Skeletal muscle tissue (tissue), 4 donors: ENCODE data around the gene ZBTB1. TPM values are rescaled to one million over a fixed set of nuclear protein-coding genes. Genes with fewer than 3 reads are reported as not detected.
A peak's percentile ranks its signal among the peaks of the same experiment; 100 is the strongest.

Experiments
- H3K27ac ChIP-seq: one replicate; pipeline ENCODE4 v1.7.0; 2013; ENCODE audit warnings: mild to moderate bottlenecking, low read depth, low read length, inconsistent platforms
- H3K27me3 ChIP-seq, 3 donors: one replicate each; pipeline ENCODE4 v1.7.0; 2013; ENCODE audit warnings: low read length in 3 of 3; ENCODE audit not compliant: control insufficient read depth in 3 of 3, insufficient read depth in 3 of 3
- H3K36me3 ChIP-seq, 3 donors: one replicate each; pipeline ENCODE4 v1.7.0; 2013; ENCODE audit warnings: low read length in 3 of 3; ENCODE audit not compliant: control insufficient read depth in 3 of 3, insufficient read depth in 3 of 3
- H3K4me1 ChIP-seq, 3 donors: one replicate each; pipeline ENCODE4 v1.7.0; 2013; ENCODE audit warnings: low read length in 3 of 3, mild to moderate bottlenecking in 3 of 3; ENCODE audit not compliant: control insufficient read depth in 3 of 3, insufficient read depth in 3 of 3
- H3K4me3 ChIP-seq, 3 donors: one replicate each; pipeline ENCODE4 v1.7.0; 2013; ENCODE audit warnings: low read length in 3 of 3
- H3K9ac ChIP-seq, 3 donors: one replicate each; pipeline ENCODE4 v1.7.0; 2013; ENCODE audit warnings: low read length in 3 of 3, mild to moderate bottlenecking in 3 of 3, moderate library complexity in 2 of 3, low read depth in 1 of 3
- H3K9me3 ChIP-seq, 3 donors: one replicate each; pipeline ENCODE4 v1.7.0; 2013; ENCODE audit warnings: low read length in 3 of 3; ENCODE audit not compliant: control insufficient read depth in 3 of 3
- total RNA-seq: library from RNA; depleted of rRNA; stranded (reverse); fragments of >200 nt; gene quantifications from one replicate; pipeline ENCODE4 v1.2.3, GENCODE V29; 2014
- donor health status: Osteomylitis.

ZBTB1 gene
- total RNA-seq, 1 donor from 2014 or later: 32.9 TPM

DNA sequence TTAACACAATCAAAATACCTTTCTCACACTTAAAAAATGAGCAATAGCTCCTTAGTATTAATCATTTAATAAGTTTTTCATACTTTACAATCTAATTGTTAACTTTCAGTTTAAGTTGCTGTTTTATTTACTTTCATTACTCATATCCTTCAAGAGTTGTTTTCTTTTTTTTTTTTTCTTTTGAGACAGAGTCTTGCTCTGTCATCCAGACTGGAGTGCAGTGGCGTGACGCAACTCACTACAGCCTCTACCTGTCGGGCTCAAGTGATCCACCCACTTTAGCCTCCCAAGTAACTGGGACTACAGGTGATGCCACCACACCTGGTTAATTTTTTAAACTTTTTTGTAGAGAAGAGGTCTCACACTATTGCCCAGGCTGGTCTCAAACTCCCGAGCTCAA lies 16.1 kb downstream of the ZBTB1 start:
- Histone ChIP-seq H3K27me3 (no peaks in the 10 kb centered on the region), H3K36me3 (peaks cover 0 to 21% (median 15%) of the 10 kb centered on the region in 3 donors), H3K4me1 (peaks cover 4 to 9% (median 8%) of the 10 kb centered on the region in 3 donors), H3K27ac (no peak overlapping the region), H3K9me3 (no peaks in the 10 kb centered on the region), H3K4me3 (no peak overlapping the region), H3K9ac (no peak overlapping the region)

DNA sequence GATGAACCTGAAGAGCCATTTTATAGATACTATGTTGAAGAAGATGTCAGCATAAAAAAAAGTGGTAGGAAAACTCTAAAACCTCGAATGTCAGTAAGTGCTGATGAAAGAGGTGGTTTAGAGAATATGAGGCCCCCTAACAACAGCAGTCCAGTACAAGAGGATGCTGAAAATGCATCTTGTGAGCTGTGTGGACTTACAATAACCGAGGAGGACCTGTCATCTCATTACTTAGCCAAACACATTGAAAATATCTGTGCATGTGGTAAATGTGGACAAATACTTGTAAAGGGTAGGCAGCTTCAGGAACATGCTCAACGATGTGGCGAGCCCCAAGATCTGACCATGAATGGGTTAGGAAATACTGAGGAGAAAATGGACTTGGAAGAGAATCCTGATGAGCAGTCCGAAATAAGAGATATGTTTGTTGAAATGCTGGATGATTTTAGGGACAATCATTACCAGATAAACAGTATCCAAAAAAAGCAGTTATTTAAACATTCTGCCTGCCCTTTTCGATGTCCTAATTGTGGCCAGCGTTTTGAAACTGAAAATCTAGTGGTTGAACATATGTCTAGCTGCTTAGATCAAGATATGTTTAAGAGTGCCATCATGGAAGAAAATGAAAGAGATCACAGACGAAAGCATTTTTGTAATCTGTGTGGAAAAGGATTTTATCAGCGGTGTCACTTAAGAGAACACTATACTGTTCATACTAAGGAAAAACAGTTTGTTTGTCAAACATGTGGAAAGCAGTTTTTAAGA lies 18.2 kb downstream of the ZBTB1 start:
- Histone ChIP-seq H3K4me1 (peaks cover 4 to 6% (median 4%) of the 10 kb centered on the region in 3 donors), H3K27ac (no peak overlapping the region), H3K36me3 (peaks cover 0 to 21% (median 15%) of the 10 kb centered on the region in 3 donors), H3K27me3 (no peaks in the 10 kb centered on the region), H3K9me3 (no peaks in the 10 kb centered on the region), H3K4me3 (no peak overlapping the region), H3K9ac (no peak overlapping the region)

DNA sequence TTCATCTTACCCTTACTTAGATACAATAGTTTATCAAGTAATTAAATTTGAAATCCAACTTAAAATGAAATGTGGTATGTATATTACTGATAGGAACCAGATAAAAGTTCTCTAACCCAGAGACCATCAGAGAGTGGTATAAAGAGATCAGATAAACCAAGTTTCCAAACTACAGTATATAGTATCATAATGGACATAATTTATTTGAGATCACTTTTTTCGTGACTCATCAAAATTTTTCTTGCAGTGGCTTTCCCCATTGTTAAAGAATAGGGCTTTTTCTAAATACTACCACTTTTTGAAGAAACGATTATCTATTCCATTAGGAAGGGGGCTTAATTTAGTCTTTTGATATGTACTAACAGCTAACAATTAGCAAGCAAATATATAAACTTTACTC lies 20.8 kb downstream of the ZBTB1 start:
- H3K4me1 ChIP-seq: no peaks in the 10 kb centered on the region
- H3K4me3 ChIP-seq: no peak overlapping the region
- no peaks in the 10 kb centered on the region for H3K27me3 ChIP-seq
- no peak overlapping the region for H3K27ac ChIP-seq
- H3K36me3 ChIP-seq: peaks cover 0 to 21% (median 15%) of the 10 kb centered on the region in 3 donors
- no peak overlapping the region for H3K9ac ChIP-seq
- H3K9me3 ChIP-seq: no peaks in the 10 kb centered on the region

DNA sequence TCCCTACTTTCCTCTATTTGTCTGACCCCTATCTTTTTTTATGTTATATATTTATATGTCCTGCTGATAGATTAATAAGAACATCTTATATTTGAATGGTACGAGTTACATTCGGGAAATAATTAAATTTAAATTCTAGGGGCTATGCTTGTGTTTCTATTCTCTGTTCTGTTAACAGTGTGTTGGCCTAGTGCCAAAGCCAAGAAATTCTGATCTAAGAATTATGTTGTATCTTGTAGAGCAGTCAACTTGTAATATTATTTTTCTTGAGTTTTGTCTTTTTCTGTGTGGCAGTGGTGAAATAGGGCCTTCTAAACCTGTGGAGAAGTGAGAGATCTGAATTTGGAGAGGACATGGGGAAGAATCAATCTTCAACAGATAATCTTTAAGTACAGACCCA lies 27.0 kb downstream of the ZBTB1 start:
- Histone ChIP-seq H3K9me3 (no peaks in the 10 kb centered on the region), H3K36me3 (no peaks in the 10 kb centered on the region), H3K4me1 (no peaks in the 10 kb centered on the region), H3K27ac (no peak overlapping the region), H3K9ac (no peak overlapping the region), H3K4me3 (no peak overlapping the region), H3K27me3 (no peaks in the 10 kb centered on the region)

DNA sequence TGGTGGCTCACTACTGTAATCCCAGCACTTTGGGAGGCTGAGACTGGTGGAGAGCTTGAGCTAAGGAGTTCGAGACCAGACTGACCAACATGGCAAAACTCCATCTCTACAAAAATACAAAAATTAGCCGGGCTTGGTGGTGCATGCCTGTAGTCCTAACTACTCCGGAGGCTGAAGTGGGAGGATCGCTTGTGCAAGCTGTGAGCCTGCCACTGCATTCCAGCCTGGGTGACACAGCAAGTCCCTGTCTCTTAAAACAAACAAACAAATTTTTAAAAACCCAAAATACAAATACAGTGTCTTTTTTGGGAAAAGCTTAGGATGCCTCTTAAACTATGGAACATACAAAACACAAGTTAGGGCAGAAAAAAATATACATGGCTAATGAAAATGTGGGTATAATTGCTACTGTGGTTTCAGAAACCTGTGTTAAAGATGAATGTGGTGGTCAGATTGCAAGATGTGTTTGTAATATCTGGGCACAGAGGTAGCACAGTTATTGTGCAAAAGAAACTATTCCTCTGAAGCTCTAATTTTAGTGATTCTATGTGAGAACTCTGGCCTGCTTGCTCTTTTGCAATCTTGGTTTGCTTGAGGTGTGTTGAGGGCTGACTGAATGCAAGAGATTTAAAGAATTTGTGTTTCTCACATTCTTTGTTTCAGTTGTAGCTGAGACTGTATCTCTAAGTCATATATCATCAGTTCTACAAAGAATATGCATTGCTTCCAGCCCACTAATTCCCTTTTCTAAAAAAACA lies 32.1 kb downstream of the ZBTB1 start:
- Histone ChIP-seq H3K9me3 (no peaks in the 10 kb centered on the region), H3K27me3 (peaks cover 0 to 5% (median 0%) of the 10 kb centered on the region in 3 donors), H3K4me1 (peaks cover 15 to 17% (median 16%) of the 10 kb centered on the region in 3 donors), H3K27ac (no peak overlapping the region), H3K36me3 (no peaks in the 10 kb centered on the region), H3K9ac (no peak overlapping the region), H3K4me3 (no peak overlapping the region)

DNA sequence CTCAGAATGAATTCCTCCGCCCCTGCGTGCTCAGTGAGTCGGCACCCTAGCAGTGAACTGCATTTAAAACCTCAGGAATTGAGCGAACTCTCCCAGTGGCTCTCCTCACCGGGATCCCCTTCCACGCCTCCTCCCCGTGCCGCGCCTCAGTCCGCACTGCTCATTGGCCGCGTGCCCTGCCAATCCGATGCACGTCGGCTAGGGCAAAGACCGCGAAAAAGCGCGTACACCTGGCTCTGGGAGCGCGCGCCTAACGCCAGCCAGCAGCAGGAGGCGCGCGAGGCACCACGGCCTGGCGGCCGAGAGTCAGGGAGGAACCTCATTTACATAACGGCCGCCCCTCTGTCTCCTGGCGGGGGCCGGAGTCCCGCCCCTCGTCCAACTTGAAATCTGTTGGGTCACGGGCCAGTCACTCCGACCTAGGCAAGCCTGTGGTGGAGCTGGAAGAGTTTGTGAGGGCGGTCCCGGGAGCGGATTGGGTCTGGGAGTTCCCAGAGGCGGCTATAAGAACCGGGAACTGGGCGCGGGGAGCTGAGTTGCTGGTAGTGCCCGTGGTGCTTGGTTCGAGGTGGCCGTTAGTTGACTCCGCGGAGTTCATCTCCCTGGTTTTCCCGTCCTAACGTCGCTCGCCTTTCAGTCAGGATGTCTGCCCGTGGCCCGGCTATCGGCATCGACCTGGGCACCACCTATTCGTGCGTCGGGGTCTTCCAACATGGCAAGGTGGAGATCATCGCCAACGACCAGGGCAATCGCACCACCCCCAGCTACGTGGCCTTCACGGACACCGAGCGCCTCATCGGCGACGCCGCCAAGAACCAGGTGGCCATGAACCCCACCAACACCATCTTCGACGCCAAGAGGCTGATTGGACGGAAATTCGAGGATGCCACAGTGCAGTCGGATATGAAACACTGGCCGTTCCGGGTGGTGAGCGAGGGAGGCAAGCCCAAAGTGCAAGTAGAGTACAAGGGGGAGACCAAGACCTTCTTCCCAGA lies 35.9 kb downstream of the ZBTB1 start, which contains the start of gene HSPA2:
TSS of gene HSPA2 (plus strand) at position 534 of the 995 bp plus-strand sequence. CDS start at position 643, 109 bp downstream.
- H3K4me3 ChIP-seq: peak within 1 kb of the TSS; percentile 91 to 96 (median 93)
- peak within 1 kb of the TSS; percentile 76 to 87 (median 85) for H3K9ac ChIP-seq
- peaks cover 0 to 5% (median 0%) of the 10 kb centered on the region in 3 donors for H3K27me3 ChIP-seq
- H3K36me3 ChIP-seq: no peaks in the 10 kb centered on the region
- no peaks in the 10 kb centered on the region for H3K9me3 ChIP-seq
- peaks cover 18 to 24% (median 23%) of the 10 kb centered on the region in 3 donors for H3K4me1 ChIP-seq
- peak within 1 kb of the TSS; percentile 84 for H3K27ac ChIP-seq

DNA sequence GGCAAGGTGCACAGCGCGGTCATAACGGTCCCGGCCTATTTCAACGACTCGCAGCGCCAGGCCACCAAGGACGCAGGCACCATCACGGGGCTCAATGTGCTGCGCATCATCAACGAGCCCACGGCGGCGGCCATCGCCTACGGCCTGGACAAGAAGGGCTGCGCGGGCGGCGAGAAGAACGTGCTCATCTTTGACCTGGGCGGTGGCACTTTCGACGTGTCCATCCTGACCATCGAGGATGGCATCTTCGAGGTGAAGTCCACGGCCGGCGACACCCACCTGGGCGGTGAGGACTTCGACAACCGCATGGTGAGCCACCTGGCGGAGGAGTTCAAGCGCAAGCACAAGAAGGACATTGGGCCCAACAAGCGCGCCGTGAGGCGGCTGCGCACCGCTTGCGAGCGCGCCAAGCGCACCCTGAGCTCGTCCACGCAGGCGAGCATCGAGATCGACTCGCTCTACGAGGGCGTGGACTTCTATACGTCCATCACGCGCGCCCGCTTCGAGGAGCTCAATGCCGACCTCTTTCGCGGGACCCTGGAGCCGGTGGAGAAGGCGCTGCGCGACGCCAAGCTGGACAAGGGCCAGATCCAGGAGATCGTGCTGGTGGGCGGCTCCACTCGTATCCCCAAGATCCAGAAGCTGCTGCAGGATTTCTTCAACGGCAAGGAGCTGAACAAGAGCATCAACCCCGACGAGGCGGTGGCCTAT lies 36.8 kb downstream of the ZBTB1 start:
- H3K4me3 ChIP-seq: peak overlapping the region; percentile 91 to 96 (median 93)
- H3K4me1 ChIP-seq: peaks cover 18 to 24% (median 23%) of the 10 kb centered on the region in 3 donors
- H3K27ac ChIP-seq: no peak overlapping the region
- H3K27me3 ChIP-seq: peaks cover 0 to 5% (median 0%) of the 10 kb centered on the region in 3 donors
- peak overlapping the region; percentile 35 to 83 (median 77) for H3K9ac ChIP-seq
- no peaks in the 10 kb centered on the region for H3K9me3 ChIP-seq
- H3K36me3 ChIP-seq: no peaks in the 10 kb centered on the region

DNA sequence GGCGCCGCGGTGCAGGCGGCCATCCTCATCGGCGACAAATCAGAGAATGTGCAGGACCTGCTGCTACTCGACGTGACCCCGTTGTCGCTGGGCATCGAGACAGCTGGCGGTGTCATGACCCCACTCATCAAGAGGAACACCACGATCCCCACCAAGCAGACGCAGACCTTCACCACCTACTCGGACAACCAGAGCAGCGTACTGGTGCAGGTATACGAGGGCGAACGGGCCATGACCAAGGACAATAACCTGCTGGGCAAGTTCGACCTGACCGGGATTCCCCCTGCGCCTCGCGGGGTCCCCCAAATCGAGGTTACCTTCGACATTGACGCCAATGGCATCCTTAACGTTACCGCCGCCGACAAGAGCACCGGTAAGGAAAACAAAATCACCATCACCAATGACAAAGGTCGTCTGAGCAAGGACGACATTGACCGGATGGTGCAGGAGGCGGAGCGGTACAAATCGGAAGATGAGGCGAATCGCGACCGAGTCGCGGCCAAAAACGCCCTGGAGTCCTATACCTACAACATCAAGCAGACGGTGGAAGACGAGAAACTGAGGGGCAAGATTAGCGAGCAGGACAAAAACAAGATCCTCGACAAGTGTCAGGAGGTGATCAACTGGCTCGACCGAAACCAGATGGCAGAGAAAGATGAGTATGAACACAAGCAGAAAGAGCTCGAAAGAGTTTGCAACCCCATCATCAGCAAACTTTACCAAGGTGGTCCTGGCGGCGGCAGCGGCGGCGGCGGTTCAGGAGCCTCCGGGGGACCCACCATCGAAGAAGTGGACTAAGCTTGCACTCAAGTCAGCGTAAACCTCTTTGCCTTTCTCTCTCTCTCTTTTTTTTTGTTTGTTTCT lies 37.6 kb downstream of the ZBTB1 start:
- H3K36me3 ChIP-seq: no peaks in the 10 kb centered on the region
- H3K9me3 ChIP-seq: no peaks in the 10 kb centered on the region
- H3K9ac ChIP-seq: peak overlapping the region; percentile 35 to 83 (median 77)
- peaks cover 0 to 5% (median 0%) of the 10 kb centered on the region in 3 donors for H3K27me3 ChIP-seq
- H3K4me3 ChIP-seq: peak overlapping the region; percentile 91 to 96 (median 93)
- H3K27ac ChIP-seq: no peak overlapping the region
- H3K4me1 ChIP-seq: peaks cover 18 to 24% (median 23%) of the 10 kb centered on the region in 3 donors
